GM23338 (cell line): Measurements from ENCODE around the gene KSR2.

Source experiments
- CREB1 ChIP-seq: fragments of 250-450 bp; sonication (Bioruptor Pico); IDR thresholded peaks from 2 replicates; pipeline ENCODE4 v1.5.0; 2020; ENCODE audit warnings: low read depth, mild to moderate bottlenecking, moderate library complexity
- CTCF ChIP-seq, 2 experiments: fragments of 200-600 bp in 1 of 2; sonication (generic) in 1 of 2; conservative IDR thresholded peaks; 2 replicates each; pipeline versions ENCODE4 v1.5.1 to v1.6.1; 2016 to 2017; ENCODE audit warnings: antibody characterized with exemption in 2 of 2, low read depth in 2 of 2, mild to moderate bottlenecking in 2 of 2, moderate library complexity in 1 of 2
- ETS1 ChIP-seq: IDR thresholded peaks from 2 replicates; pipeline ENCODE4 v1.6.1; 2016; ENCODE audit warnings: antibody characterized with exemption
- EZH2 ChIP-seq: fragments of 200-600 bp; sonication (generic); IDR thresholded peaks from one replicate; pipeline ENCODE4 v1.8.0; 2017; ENCODE audit warnings: antibody characterized with exemption, mild to moderate bottlenecking, low read depth; ENCODE audit not compliant: unreplicated experiment
- EZH2phosphoT487 ChIP-seq: fragments of 200-600 bp; sonication (generic); IDR thresholded peaks from one replicate; pipeline ENCODE4 v1.8.1; 2018; ENCODE audit warnings: antibody characterized with exemption; ENCODE audit not compliant: unreplicated experiment
- JUNB ChIP-seq: IDR thresholded peaks from one replicate; pipeline ENCODE4 v1.6.1; 2016; ENCODE audit warnings: antibody characterized with exemption; ENCODE audit not compliant: unreplicated experiment
- NANOG ChIP-seq: IDR thresholded peaks from 2 replicates; pipeline ENCODE4 v1.6.1; 2016; ENCODE audit warnings: antibody characterized with exemption, borderline replicate concordance
- POLR2AphosphoS5 ChIP-seq: IDR thresholded peaks from 2 replicates; pipeline ENCODE4 v1.6.1; 2016; ENCODE audit warnings: antibody characterized with exemption, low read depth
- REST ChIP-seq: IDR thresholded peaks from one replicate; pipeline ENCODE4 v1.6.1; 2018; ENCODE audit warnings: antibody characterized with exemption; ENCODE audit not compliant: unreplicated experiment
- STAT1 ChIP-seq: IDR thresholded peaks from one replicate; pipeline ENCODE4 v1.6.1; 2016; ENCODE audit warnings: antibody characterized with exemption; ENCODE audit not compliant: unreplicated experiment
- ZNF331 ChIP-seq: fragments of 250-450 bp; sonication (Bioruptor Pico); IDR thresholded peaks from 2 replicates; pipeline ENCODE4 v1.5.0; 2020; ENCODE audit warnings: low read depth, mild to moderate bottlenecking, moderate library complexity

- TF ChIP-seq CTCF (conservative IDR thresholded peaks at IDR 0.05; ENCODE audit: low read depth in 2 of 2) = no peak
- TF ChIP-seq POLR2AphosphoS5 = no peak
- TF ChIP-seq EZH2 = no peak
- TF ChIP-seq EZH2phosphoT487 = no peak
- TF ChIP-seq NANOG = no peak
- no peak for TF ChIP-seq CREB1 (CRISPR knock-in tag)
- TF ChIP-seq ZNF331 (CRISPR knock-in tag) = no peak
- TF ChIP-seq ETS1 = no peak
- TF ChIP-seq STAT1 = no peak
- TF ChIP-seq REST = no peak
- TF ChIP-seq JUNB = no peak
Measured at GRCh38 chr12:117842220-117842619, 126.6 kb downstream of the KSR2 start.
